H1 (cell line): ENCODE measurements around the gene PRKCSH. TPM values are rescaled to one million over a fixed set of nuclear protein-coding genes. Genes with fewer than 3 reads are reported as not detected.

Experiments
- CTCF ChIA-PET: fragments of 300-600 bp; sonication (Branson Sonifier 250); formaldehyde crosslinking; loops from one replicate; lab custom pipeline; 2021; ENCODE audit not compliant: partially characterized antibody; lab: Charles Lee
- POLR2A ChIA-PET: fragments of 300-600 bp; sonication (Branson Sonifier 250); formaldehyde crosslinking; loops from one replicate; lab custom pipeline; 2021; ENCODE audit warnings: inconsistent platforms; ENCODE audit not compliant: partially characterized antibody; lab: Charles Lee
- DNase-seq, 2 experiments: peaks; one replicate each; pipeline versions ENCODE4 v3.0.0 to v3.0.0-alpha.2; 2010 to 2022; ENCODE audit warnings: low spot score in 2 of 2, low read depth in 1 of 2, mixed read lengths in 1 of 2
- FAIRE-seq: peaks from 2 replicates; lab custom pipeline; 2011; peaks lifted over from hg19 to GRCh38; lab: Jason Lieb, UNC
- H2AFZ ChIP-seq: 2 replicates; pipeline ENCODE4 v1.8.1; 2012; ENCODE audit warnings: low read length, inconsistent platforms
- H2AK5ac ChIP-seq: 2 replicates; pipeline ENCODE4 v1.6.1; 2013; ENCODE audit warnings: low read depth, low read length
- H2BK120ac ChIP-seq: replicated peaks from 2 replicates; pipeline ENCODE3; 2013; ENCODE audit warnings: low read depth, low read length, inconsistent platforms
- H2BK12ac ChIP-seq: 2 replicates; pipeline ENCODE4 v1.6.1; 2013; ENCODE audit warnings: low read depth, low read length
- H2BK15ac ChIP-seq: 2 replicates; pipeline ENCODE4 v1.6.1; 2013; ENCODE audit warnings: low read length
- H2BK20ac ChIP-seq: 2 replicates; pipeline ENCODE4 v1.6.1; 2013; ENCODE audit warnings: low read length
- H2BK5ac ChIP-seq: 2 replicates; pipeline ENCODE4 v1.6.1; 2013; ENCODE audit warnings: low read depth, low read length
- H3K14ac ChIP-seq: 2 replicates; pipeline ENCODE4 v1.6.1; 2013; ENCODE audit warnings: inconsistent platforms; ENCODE audit not compliant: insufficient read length
- H3K18ac ChIP-seq: 2 replicates; pipeline ENCODE4 v1.6.1; 2013; ENCODE audit warnings: low read length; ENCODE audit errors: extremely low read depth
- H3K23ac ChIP-seq: 2 replicates; pipeline ENCODE4 v1.6.1; 2013; ENCODE audit warnings: inconsistent platforms; ENCODE audit not compliant: insufficient read length
- H3K23me2 ChIP-seq: 2 replicates; pipeline ENCODE4 v1.6.1; 2013; ENCODE audit warnings: low read depth, low read length
- H3K27ac ChIP-seq: 2 replicates; pipeline ENCODE4 v1.6.1; 2011; ENCODE audit warnings: low read depth, low read length, inconsistent platforms
- H3K27me3 ChIP-seq, 4 experiments: replicated peaks in 1 of 4; 1 replicate in 1 of 4; 2 replicates in 3 of 4; pipeline versions ENCODE4 v1.6.1 to v1.8.1; 2011 to 2013; ENCODE audit warnings: low read length in 3 of 4, mild to moderate bottlenecking in 3 of 4, inconsistent platforms in 2 of 4, mixed read lengths in 2 of 4, moderate library complexity in 1 of 4; ENCODE audit not compliant: control insufficient read depth in 3 of 4, insufficient read depth in 3 of 4; ENCODE audit errors: extremely low read depth in 1 of 4
- H3K36me3 ChIP-seq, 4 experiments: 2 replicates each; pipeline versions ENCODE4 v1.6.1 to v1.8.1; 2011 to 2013; ENCODE audit warnings: mild to moderate bottlenecking in 4 of 4, low read length in 3 of 4, moderate library complexity in 2 of 4, control low read depth in 1 of 4, inconsistent platforms in 1 of 4; ENCODE audit not compliant: insufficient read depth in 4 of 4, control insufficient read depth in 2 of 4
- H3K4ac ChIP-seq: replicated peaks from 2 replicates; pipeline ENCODE3; 2013; ENCODE audit warnings: low read length, low read depth, mixed read lengths, inconsistent platforms; ENCODE audit not compliant: insufficient read length
- H3K4me1 ChIP-seq, 4 experiments: replicated peaks in 1 of 4; 1 replicate in 1 of 4; 2 replicates in 3 of 4; pipeline versions ENCODE4 v1.6.1 to v1.8.1; 2011 to 2013; ENCODE audit warnings: low read length in 3 of 4, inconsistent platforms in 2 of 4, mixed read lengths in 1 of 4; ENCODE audit not compliant: insufficient read depth in 4 of 4, control insufficient read depth in 3 of 4
- H3K4me2 ChIP-seq, 2 experiments: 2 replicates each; pipeline versions ENCODE4 v1.6.1 to v1.8.1; 2011 to 2013; ENCODE audit warnings: low read depth in 2 of 2, low read length in 2 of 2, control low read depth in 1 of 2, inconsistent platforms in 1 of 2, mild to moderate bottlenecking in 1 of 2; ENCODE audit not compliant: insufficient read depth in 1 of 2
- H3K4me3 ChIP-seq, 4 experiments: fragments of 200-600, 300-600 bp in 1 of 4; sonication (generic), shearing (Covaris generic), sonication (Bioruptor Twin) in 1 of 4; 2 replicates each; pipeline versions ENCODE4 v1.5.1 to v1.8.1; 2011 to 2016; ENCODE audit warnings: low read length in 4 of 4, low read depth in 3 of 4, control low read depth in 2 of 4, inconsistent platforms in 2 of 4, mild to moderate bottlenecking in 2 of 4, mixed read lengths in 1 of 4, moderate library complexity in 1 of 4; ENCODE audit not compliant: insufficient read depth in 2 of 4; ENCODE audit errors: extremely low read depth in 1 of 4
- H3K56ac ChIP-seq: replicated peaks from 2 replicates; pipeline ENCODE3; 2013; ENCODE audit warnings: low read depth, mild to moderate bottlenecking, mixed read lengths, low read length, inconsistent platforms; ENCODE audit not compliant: insufficient read length
- H3K79me1 ChIP-seq: 2 replicates; pipeline ENCODE4 v1.6.1; 2013; ENCODE audit warnings: low read depth, low read length, control low read depth
- H3K79me2 ChIP-seq, 2 experiments: 2 replicates each; pipeline versions ENCODE4 v1.6.1 to v1.8.1; 2012 to 2013; ENCODE audit warnings: low read length in 2 of 2, mild to moderate bottlenecking in 2 of 2, inconsistent platforms in 1 of 2; ENCODE audit not compliant: insufficient read depth in 2 of 2, control insufficient read depth in 1 of 2
- H3K9ac ChIP-seq, 4 experiments: replicated peaks in 1 of 4; 1 replicate in 1 of 4; 2 replicates in 3 of 4; pipeline versions ENCODE4 v1.6.1 to v1.8.1; 2011 to 2013; ENCODE audit warnings: low read depth in 3 of 4, low read length in 3 of 4, control low read depth in 2 of 4, mild to moderate bottlenecking in 2 of 4, moderate library complexity in 2 of 4, inconsistent platforms in 1 of 4; ENCODE audit errors: extremely low read depth in 1 of 4
- H3K9me3 ChIP-seq, 2 experiments: 2 replicates each; pipeline versions ENCODE4 v1.6.1 to v1.8.1; 2012 to 2013; ENCODE audit warnings: mild to moderate bottlenecking in 2 of 2, moderate library complexity in 2 of 2, control low read depth in 1 of 2, inconsistent platforms in 1 of 2, low read depth in 1 of 2, low read length in 1 of 2, mixed read lengths in 1 of 2; ENCODE audit not compliant: insufficient read depth in 2 of 2
- H4K20me1 ChIP-seq, 2 experiments: replicated peaks in 1 of 2; 2 replicates each; pipeline versions ENCODE3 to v1.8.1; 2011 to 2013; ENCODE audit warnings: inconsistent platforms in 2 of 2, low read length in 2 of 2, mild to moderate bottlenecking in 1 of 2; ENCODE audit not compliant: insufficient read depth in 2 of 2, control insufficient read depth in 1 of 2
- H4K5ac ChIP-seq: 2 replicates; pipeline ENCODE4 v1.6.1; 2013; ENCODE audit warnings: low read length, low read depth, mixed read lengths, inconsistent platforms; ENCODE audit not compliant: insufficient read length
- H4K8ac ChIP-seq: 2 replicates; pipeline ENCODE4 v1.8.0; 2013; ENCODE audit warnings: mild to moderate bottlenecking, moderate library complexity, low read length, inconsistent platforms; ENCODE audit not compliant: insufficient read depth; ENCODE audit errors: extremely low read depth
- H4K91ac ChIP-seq: replicated peaks from 2 replicates; pipeline ENCODE3; 2013; ENCODE audit warnings: low read length, mixed read lengths, inconsistent platforms; ENCODE audit not compliant: insufficient read length
- ATF2 ChIP-seq: IDR thresholded peaks from 2 replicates; pipeline ENCODE4 v1.6.1; 2012; ENCODE audit warnings: low read length, inconsistent platforms
- CHD1 ChIP-seq: IDR thresholded peaks from 2 replicates; pipeline ENCODE4 v1.6.1; 2012; ENCODE audit warnings: low read depth, low read length, improper control_type of control experiment
- CHD2 ChIP-seq: IDR thresholded peaks from 2 replicates; pipeline ENCODE4 v1.6.1; 2012; ENCODE audit warnings: low read length, improper control_type of control experiment
- CTBP2 ChIP-seq: IDR thresholded peaks from 2 replicates; pipeline ENCODE4 v1.7.0; 2011; ENCODE audit warnings: borderline replicate concordance, mild to moderate bottlenecking, moderate library complexity, mixed read lengths, low read length; ENCODE audit not compliant: insufficient read depth, insufficient read length
- E2F6 ChIP-seq: IDR thresholded peaks from 2 replicates; pipeline ENCODE4 v1.6.1; 2012; ENCODE audit warnings: inconsistent platforms
- GABPA ChIP-seq: IDR thresholded peaks from 2 replicates; pipeline ENCODE4 v1.6.1; 2011; ENCODE audit warnings: mild to moderate bottlenecking, low read length, moderate library complexity, borderline replicate concordance; ENCODE audit not compliant: insufficient read depth
- JUN ChIP-seq: IDR thresholded peaks from 2 replicates; pipeline ENCODE4 v1.6.1; 2011; ENCODE audit warnings: low read depth, mild to moderate bottlenecking, improper control_type of control experiment, low read length
- NRF1 ChIP-seq: IDR thresholded peaks from 2 replicates; pipeline ENCODE4 v1.6.1; 2011; ENCODE audit warnings: mild to moderate bottlenecking, low read depth, low read length, improper control_type of control experiment
- POLR2A ChIP-seq, 2 experiments: IDR thresholded peaks; 1 replicate in 1 of 2; 2 replicates in 1 of 2; pipeline ENCODE4 v1.6.1; 2011; ENCODE audit warnings: low read depth in 2 of 2, low read length in 2 of 2, mild to moderate bottlenecking in 2 of 2; ENCODE audit errors: control extremely low read depth in 1 of 2
- RBBP5 ChIP-seq: IDR thresholded peaks from 2 replicates; pipeline ENCODE4 v1.7.1; 2012; ENCODE audit warnings: low read depth, mild to moderate bottlenecking, inconsistent platforms, low read length, moderate library complexity, borderline replicate concordance
- TAF7 ChIP-seq: optimal IDR thresholded peaks from 2 replicates; pipeline ENCODE3; 2011; ENCODE audit warnings: low read depth, mild to moderate bottlenecking, inconsistent platforms, low read length, moderate library complexity, borderline replicate concordance
- WGBS, 2 experiments: shearing (Covaris generic) in 1 of 2; methylation state at CpG; one replicate each; pipeline versions ENCODE4 v1.1.6 to v1.1.7; 2013 to 2015; ENCODE audit warnings: low lambda C conversion rate in 2 of 2, mixed read lengths in 2 of 2, inconsistent platforms in 1 of 2, low coverage in 1 of 2, missing lambda C conversion rate in 1 of 2; ENCODE audit not compliant: insufficient replicate concordance in 2 of 2, insufficient coverage in 1 of 2, insufficient read length in 1 of 2; ENCODE audit errors: extremely low coverage in 1 of 2, missing lambda C conversion rate in 1 of 2; 5-methylcytosine and 5-hydroxymethylcytosine counted together
- polyA plus RNA-seq, 7 experiments: library from polyadenylated mRNA; depleted of rRNA in 3 of 7; stranded (reverse) in 5 of 7; unstranded in 2 of 7; fragments of >200 nt in 5 of 7; fragments of 200-250 nt in 2 of 7; gene quantifications; 1 replicate in 5 of 7; 2 replicates in 1 of 7; 4 replicates in 1 of 7; pipeline versions ENCODE4 v1.2.1 to v1.2.3, GENCODE V29; 2011 to 2013; ENCODE audit warnings: missing spikeins in 2 of 7, mixed read lengths in 2 of 7
- total RNA-seq: library from RNA; stranded (reverse); fragmentation: NEBNext Ultra II Directional; extraction: Animal tissue kit (Norgen Biotek cat#: 25700); gene quantifications from 2 replicates; pipeline ENCODE4 v1.2.1, GENCODE V29; 2021

Gene PRKCSH
- total and polyA plus RNA-seq, 2 of the 8 experiments (the other 6 are each of a cell fraction or from before 2014, with no cell fraction given), result 97.2 to 337 TPM

GRCh38 chr19:11423791-11424181 is 11.6 kb upstream of the PRKCSH start:
- no peak for TF ChIP-seq E2F6
- TF ChIP-seq GABPA, result no peak
- TF ChIP-seq NRF1, result no peak
- TF ChIP-seq POLR2A (IDR thresholded peaks at IDR 0.05; ENCODE audit: control extremely low read depth in 1 of 2, low read depth in 2 of 2, low read length in 2 of 2), result no peak
- TF ChIP-seq ATF2, result no peak
- no peak for TF ChIP-seq JUN
- TF ChIP-seq CHD2, result no peak
- no peak for TF ChIP-seq TAF7
- TF ChIP-seq RBBP5, result no peak
- no peak for TF ChIP-seq CTBP2
- TF ChIP-seq CHD1, result no peak

More at GRCh38 chr19:11423791-11424181, 11.6 kb upstream of the PRKCSH start:
- Histone ChIP-seq H2AFZ (no peak overlapping the region), H3K4ac (no peak overlapping the region), H4K91ac (no peak overlapping the region), H3K36me3 (no peaks in the 10 kb centered on the region), H3K27me3 (peaks cover 2 to 28% (median 21%) of the 10 kb centered on the region in 4 experiments), H3K18ac (no peak overlapping the region), H3K27ac (no peak overlapping the region), H3K9ac (no peak overlapping the region), H3K23me2 (peaks cover 23% of the 10 kb centered on the region), H2BK15ac (peak overlapping the region; percentile 88; the same call in 1 of the 2 replicates), H3K4me2 (peak overlapping the region in 1 of 2 experiments; percentile 90; a peak in 1 of 4 replicates), H4K20me1 (no peaks in the 10 kb centered on the region), H2BK20ac (no peak overlapping the region), H4K8ac (no peak overlapping the region), H3K79me1 (peaks cover 3% of the 10 kb centered on the region; the same call in 1 of the 2 replicates), H3K4me3 (no peak overlapping the region), H3K23ac (no peak overlapping the region), H3K4me1 (peaks cover 0 to 13% (median 10%) of the 10 kb centered on the region in 4 experiments; a peak in 5 of 7 replicates), H3K79me2 (no peaks in the 10 kb centered on the region), H2BK12ac (peak overlapping the region; percentile 87; the same call in 1 of the 2 replicates), H3K14ac (no peak overlapping the region), H2BK5ac (no peak overlapping the region), H2BK120ac (no peak overlapping the region), H2AK5ac (no peak overlapping the region), H3K9me3 (no peaks in the 10 kb centered on the region), H4K5ac (no peak overlapping the region), H3K56ac (no peak overlapping the region)
- 85% methylated on average over 14 of the region's 22 CpGs; no CpG with 5 or more reads in 1 of the 2 experiments for WGBS, 2 experiments
- FAIRE-seq (no peak), DNase-seq (peak in 1 of 2 experiments; percentile 49)
- CTCF ChIA-PET, result interaction anchor here (0.6 to 13.7 kb wide), 6 partner anchors 11 to 130 kb away, joined by 3 to 197 read pairs (median 4); partner anchors contain the start of genes EPOR, ODAD3, PRKCSH and SWSAP1
- POLR2A ChIA-PET, result interaction anchor here (0.6 to 4.9 kb wide), 9 partner anchors 13 to 174 kb away, joined by 3 to 29 read pairs (median 4); partner anchors contain the start of genes EPOR and SWSAP1
